ENCODE data around the gene SSX2IP.
"Not testable (repeated sequence)": the region's sequence is repeated elsewhere in the genome, so short reads cannot be mapped to it uniquely, and the experiment has no call there.

The SSX2IP gene, protein sequence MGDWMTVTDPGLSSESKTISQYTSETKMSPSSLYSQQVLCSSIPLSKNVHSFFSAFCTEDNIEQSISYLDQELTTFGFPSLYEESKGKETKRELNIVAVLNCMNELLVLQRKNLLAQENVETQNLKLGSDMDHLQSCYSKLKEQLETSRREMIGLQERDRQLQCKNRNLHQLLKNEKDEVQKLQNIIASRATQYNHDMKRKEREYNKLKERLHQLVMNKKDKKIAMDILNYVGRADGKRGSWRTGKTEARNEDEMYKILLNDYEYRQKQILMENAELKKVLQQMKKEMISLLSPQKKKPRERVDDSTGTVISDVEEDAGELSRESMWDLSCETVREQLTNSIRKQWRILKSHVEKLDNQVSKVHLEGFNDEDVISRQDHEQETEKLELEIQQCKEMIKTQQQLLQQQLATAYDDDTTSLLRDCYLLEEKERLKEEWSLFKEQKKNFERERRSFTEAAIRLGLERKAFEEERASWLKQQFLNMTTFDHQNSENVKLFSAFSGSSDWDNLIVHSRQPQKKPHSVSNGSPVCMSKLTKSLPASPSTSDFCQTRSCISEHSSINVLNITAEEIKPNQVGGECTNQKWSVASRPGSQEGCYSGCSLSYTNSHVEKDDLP

DNA sequence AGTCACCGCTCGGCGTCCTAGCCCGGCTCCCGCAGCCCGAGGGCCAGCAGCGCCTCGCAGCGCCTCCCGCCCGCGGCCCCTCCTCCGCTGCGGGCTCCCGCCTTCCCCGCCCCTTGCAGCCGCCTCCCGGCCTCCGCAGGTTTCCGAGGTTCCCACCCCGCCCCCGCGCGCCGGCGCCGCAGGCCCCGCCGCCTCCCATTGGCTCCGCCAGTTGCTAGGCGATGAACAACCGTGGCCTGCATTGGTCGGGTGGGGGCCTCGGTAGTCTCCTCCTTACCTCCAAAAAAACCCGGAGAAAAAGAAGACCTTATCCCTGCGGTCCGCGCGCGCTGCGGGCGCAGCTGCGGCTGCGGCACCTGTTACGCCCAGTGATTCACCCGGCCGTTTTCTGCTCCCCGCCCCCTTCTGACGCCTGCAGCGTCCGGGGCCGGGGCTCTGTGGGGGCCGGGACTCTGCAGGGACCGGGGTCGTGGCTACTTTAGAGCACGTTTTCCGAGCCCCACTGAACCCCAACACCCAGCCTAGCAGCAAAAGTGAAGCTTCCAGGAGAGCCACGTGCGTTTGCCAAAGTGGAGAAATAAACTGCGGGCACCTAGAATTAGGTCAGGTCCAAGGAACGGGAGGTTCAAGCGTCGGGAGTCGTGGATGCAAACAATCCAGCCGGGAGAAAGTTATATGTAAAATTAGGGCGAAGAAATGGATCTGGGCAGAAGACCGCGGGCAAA, at the start of gene SSX2IP:
Gene SSX2IP, minus strand, starts transcription at position 65 of the 725 bp plus-strand sequence. CDS start 19,242 bp downstream, outside the sequence.
- peak; percentile 99 to 100 for DNase-seq (ENCODE audit: low read depth in 2 of 2)

DNA sequence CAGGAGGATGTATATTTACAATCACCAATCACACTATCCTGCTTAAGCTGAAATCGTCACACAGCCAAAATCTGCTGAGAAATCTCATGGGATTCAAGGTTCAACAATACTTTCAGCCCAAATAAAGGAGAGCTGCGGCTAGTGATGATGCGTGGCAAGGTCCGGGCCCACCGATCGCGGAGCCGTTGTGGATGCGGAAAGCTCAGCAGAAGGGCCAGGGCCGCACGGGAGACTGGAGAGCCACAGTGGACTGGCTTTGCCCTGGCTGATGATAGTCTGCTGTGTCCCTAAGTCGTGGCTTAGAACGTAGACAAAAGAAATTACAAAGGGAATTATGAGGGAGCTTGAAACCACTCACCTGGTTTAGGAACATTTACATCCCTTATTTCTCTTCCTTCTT, 48.0 kb upstream of the SSX2IP start:
- no peak for DNase-seq (ENCODE audit: low read depth in 2 of 2)

DNA sequence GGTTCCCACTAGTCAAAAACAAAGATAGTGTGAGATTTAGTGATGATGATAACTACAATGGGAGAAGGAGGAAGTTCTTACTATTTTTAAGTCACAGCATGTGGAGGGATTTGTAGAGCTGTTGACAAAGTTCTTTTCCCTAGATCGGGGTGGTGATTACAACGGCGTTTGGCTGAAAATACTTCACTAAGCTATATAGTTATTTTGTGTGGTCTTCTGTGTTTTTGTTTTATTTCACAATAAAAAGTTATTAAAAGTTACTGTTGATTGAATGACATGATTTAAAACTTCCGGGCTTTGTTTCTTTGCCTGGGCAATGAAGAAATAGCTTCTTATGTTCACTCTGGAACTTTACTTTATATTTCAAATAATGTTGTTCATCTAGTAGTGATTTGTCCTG, 47.3 kb upstream of the SSX2IP start:
- no peak for DNase-seq (ENCODE audit: low read depth in 2 of 2)

DNA sequence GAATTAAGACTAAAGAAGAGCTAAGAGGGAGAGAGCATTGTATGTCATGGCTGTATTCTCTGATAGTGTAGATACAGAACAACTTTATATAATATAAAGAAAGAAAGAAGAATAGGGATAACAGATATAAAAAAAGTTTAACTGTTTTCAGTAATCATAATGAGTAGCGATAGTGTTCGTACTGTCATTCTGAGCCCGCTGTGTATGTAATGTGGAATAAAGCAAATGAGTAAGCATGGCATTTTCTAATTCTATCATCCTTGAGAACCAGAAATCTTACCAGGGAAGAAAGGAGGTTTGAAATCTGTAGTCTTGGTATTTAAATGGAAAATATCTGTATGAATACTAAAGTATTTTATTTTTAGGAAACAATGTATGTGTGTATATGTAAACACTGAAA, 46.7 kb upstream of the SSX2IP start:
- DNase-seq (ENCODE audit: low read depth in 2 of 2): no peak

DNA sequence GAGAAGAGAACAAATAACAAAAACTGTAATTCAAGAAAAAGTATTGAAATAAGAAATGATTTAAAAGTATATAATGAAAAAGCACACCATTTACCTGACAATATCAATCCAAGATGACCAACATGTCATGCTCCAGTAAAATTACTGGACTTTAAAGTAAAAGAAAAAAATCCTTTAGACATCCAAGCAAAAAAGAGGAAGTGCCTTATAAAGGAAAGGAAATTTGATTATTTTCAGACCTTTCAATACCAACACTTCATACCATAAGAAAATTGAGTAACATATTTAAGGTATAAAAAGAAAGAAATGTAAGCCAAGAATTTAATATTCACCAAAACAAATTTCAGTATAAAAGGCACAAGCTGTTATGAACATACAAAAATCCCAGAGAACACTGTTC, 46.2 kb upstream of the SSX2IP start:
- DNase-seq (ENCODE audit: low read depth in 2 of 2): no peak

DNA sequence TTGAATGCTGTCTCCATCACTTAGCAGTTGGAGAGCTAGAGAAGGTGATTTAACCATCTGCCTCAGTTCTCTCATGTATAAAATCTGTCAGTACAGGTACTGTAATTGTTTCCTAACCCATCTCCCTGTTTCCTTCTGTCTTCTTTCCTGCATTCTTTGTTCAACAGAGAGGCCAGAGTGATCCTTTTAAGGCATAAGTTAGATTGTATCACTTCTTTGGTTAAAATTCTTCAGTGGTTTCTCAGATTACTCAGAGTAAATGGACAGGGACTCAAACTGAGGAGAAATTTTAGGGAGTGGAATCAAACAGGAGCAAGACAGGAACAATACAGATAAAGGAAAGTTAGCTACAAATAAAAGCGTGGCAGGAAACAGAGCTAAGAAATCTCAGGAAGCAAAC, 45.2 kb upstream of the SSX2IP start:
- no peak for DNase-seq (ENCODE audit: low read depth in 2 of 2)

DNA sequence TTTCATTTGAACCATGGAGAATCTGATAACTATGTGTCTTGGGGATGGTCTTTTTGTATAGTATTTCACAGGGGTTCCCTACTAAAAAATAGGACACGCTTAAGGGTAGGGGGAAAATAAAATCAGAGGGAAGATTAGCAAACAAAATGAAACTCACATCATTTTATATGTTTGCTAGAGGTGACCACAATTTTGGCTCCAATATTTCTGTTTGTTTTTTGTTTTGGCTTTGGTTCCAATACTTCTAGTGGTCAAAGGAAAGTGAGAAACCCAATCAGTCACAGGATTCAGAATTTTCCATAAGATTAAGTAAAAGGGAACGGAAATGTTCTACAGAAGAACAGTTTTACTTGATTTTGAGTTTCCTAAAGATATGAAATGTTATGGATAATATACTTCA, 42.3 kb upstream of the SSX2IP start:
- DNase-seq (ENCODE audit: low read depth in 2 of 2): no peak

DNA sequence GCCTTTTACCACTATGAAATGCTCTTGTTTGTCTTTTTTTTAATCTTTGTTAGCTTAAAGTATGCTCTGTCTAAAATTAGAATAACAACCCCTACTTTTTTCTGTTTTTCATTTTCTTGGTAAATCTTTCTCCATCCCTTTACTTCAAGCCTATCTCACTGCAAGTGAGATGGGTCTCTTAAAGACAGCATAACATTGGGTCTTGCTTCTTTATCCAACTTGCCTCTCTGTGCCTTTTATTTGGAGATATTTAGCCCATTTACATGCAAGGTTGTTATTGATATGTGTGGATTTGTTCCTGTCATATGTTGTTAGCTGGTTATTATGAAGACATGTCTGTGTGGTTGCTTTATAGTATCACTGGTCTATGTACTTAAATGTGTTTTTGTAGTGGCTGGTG, 41.3 kb upstream of the SSX2IP start:
- no peak for DNase-seq (ENCODE audit: low read depth in 2 of 2)

DNA sequence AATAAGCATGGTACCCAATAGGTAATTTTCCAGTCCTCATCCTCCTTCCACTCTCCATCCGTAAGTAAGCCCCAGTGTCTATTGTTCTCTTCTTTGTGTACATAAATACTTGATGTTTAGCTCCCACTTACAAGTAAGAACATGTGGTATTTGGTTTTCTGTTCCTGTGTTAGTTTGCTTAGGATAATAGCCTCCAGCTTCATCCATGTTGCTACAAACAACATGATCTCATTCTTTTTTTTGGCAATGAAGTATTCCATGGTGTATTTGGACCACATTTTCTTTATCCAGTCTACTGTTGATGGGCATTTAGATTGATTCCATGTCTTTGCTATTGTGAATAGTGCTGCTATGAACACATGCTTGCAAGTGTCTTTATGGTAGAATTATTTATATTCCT, 37.5 kb upstream of the SSX2IP start:
- not testable (repeated sequence) for DNase-seq (ENCODE audit: low read depth in 2 of 2)

DNA sequence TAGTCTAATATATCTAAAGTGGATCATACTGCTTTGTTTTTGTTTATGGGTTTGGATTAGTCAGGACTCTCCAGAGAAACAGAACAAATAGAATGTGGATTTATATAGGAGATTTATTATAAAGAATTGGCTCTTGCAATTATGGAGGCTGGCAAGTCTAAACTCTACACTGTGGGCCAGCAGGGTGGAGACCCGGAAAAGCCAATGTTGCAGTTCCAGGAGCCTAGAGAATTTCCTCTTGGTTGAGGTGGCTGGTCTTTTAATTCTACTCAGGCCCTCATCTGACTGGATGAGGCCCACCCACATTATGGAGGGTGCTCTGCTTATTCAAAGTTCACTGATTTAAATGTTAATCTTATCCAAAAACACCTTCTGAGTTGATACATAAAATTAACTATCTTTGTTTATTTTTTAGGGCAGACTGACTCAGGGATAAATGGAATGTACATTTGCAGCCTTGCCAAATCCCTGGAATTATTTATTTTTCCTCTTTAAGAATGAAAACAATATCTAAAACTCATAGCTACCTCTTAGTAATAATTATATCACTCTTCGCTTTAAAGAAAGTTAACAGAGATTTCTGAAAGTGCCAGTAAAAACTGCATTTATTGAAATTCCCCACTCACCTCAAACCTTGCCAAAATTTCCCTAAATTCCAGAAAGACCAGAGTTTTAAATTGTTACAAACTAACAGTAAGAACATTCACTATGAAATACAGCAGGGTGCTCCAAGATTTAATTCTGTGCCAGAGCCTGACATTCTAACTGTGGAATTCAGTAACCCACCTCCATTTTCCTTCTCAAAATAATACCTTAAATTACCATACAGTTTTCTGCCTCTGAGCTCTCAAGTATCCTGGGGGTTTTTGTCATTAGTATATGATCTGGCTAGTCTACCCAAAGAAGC, 36.6 kb upstream of the SSX2IP start:
- no peak for DNase-seq (ENCODE audit: low read depth in 2 of 2)

DNA sequence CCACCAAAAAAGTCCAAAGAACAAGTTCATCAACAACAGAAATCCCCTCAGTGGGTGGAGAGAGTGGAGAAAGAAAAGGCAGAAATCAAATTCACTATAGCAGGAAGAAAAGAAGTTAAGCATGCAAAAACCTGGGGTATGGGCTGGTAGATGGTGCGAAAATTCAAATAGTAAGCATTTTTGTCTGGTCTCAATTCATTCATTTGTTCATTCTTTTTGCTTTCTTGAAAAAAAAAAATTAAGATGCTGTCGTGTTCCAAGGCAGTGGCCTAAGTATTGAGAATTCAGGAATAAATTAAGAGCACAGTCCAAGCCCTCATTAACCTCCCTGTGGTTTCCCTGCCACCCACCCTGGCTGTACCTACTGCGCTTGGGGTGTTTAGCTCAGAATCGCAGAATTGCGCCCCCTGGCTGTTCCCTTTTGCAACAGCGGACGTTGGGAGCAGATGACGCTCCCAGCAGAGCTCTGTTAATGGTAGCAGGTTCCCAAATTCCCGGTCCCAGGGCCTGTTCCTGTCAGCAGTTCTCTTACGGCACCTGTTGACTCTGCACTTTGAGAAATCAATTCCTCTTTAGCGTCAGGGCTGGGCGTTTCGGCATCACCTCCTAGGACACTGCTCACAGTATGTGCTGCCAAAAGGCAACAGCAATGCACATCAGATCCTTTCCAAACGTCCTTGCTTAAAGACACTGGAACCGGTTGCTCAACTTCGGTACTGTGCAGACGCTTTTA, 34.0 kb upstream of the SSX2IP start:
- peak; percentile 32 to 43 for DNase-seq (ENCODE audit: low read depth in 2 of 2)

DNA sequence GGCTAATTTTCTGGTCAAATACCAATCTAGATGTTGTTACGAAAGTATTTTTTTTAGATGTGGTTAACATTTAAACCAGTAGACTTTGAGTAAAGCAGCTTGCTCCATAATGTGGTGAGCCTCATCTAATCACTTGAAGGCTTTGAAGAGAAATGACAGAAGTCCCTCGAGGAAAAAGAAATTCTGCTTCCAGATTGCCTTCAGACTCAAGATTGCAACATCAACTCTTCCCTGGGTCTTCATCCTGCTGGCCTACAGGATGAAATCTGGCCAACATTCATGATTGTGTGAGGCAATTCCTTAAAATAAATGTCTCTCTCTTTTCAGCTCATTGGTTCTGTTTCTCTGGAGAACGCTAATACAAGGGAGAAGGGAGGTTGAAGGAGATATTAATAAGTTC, 32.5 kb upstream of the SSX2IP start:
- no peak for DNase-seq (ENCODE audit: low read depth in 2 of 2)

DNA sequence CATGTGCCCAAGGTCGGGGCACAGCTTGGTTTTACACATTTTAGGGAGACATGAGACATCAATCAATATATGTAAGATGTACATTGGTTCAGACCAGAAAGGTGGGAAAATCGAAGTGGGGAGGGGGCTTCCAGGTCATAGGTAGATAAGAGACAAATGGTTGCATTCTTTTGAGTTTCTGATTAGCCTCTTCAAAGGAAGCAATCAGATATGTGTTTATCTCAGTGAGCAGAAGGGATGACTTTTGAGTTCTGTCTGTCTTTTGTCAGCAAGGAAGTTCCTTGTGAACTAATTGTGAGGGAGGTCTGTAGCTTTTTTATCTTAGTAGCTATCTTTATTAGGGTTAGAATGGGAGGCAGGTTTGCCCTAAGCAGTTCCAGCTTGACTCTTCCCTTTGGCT, 31.6 kb upstream of the SSX2IP start:
- not testable (repeated sequence) for DNase-seq (ENCODE audit: low read depth in 2 of 2)

DNA sequence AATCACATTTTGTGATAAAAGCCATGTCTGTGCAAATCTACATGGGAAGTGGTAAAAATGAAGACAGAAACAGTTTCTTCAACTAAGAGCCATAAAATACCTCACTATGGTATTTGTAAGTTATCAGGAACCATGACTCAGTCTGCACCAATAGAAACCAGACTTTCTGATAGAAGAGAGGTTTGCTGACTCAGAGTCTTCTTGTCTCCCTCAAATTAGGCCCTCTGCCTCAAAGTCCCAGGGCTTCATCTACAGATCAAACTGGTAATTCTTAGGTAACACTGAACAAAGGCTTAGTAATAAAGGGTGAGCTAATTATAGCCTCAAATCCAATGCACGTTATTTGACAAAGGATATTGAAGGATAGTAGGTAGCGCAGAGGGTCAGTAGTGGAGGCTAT, 30.9 kb upstream of the SSX2IP start:
- no peak for DNase-seq (ENCODE audit: low read depth in 2 of 2)

DNA sequence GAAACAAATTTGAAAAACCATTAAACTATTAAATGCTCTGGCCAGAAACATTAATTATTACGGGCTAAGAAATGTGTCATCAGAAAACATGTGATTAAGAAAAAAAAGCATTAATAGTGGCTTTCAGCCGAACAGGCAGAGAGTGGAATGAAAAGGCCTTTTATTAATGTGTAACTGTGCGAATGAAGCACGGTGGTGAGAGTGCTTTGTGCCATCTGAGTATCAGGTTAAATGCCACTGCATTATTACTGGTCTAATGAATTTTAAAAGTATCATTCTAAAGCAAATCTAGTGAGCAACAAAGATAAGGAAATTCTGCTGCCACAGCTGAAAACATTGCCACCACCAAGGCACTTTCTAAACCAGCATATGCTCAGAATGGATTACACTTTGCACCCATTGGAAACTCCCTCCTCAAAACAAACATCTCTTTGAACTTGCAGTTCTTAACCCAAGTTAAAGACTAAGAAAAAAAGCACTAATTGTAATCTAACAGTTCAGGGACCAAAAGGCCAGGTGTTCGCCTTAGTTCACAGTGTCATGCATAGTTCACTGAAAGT, 30.0 kb upstream of the SSX2IP start:
- DNase-seq (ENCODE audit: low read depth in 2 of 2): no peak

DNA sequence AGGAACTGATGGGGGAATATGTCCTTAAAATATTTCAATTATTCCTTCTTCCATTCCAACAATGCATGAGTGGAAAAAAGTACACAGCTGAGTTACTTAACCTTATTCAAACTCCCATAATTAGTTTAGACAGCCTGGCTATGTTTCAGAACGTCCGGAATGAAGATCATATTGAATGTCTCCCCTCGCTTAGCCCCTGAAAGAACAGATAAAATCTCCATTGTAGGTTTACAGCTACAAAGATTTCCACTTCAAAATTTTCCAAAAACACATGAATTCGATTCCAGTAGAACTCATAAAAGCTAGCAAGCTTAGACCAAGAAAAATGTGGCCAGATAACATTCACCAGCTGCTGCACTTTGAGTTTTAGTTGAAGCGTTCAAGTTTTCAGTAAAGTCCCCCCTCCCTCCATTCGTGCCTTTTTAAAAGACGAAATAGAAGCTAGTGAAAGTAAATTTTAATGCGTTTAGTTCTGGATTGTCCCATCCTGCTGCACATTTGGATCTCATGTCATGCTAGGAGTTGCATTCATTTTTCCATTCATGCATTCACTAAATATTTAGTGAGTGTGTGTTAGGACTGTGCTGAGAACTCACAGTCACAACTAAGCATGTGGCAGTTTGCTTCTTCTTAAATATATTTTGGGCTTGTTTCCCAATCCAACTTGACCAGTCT, 29.4 kb upstream of the SSX2IP start:
- no peak for DNase-seq (ENCODE audit: low read depth in 2 of 2)

DNA sequence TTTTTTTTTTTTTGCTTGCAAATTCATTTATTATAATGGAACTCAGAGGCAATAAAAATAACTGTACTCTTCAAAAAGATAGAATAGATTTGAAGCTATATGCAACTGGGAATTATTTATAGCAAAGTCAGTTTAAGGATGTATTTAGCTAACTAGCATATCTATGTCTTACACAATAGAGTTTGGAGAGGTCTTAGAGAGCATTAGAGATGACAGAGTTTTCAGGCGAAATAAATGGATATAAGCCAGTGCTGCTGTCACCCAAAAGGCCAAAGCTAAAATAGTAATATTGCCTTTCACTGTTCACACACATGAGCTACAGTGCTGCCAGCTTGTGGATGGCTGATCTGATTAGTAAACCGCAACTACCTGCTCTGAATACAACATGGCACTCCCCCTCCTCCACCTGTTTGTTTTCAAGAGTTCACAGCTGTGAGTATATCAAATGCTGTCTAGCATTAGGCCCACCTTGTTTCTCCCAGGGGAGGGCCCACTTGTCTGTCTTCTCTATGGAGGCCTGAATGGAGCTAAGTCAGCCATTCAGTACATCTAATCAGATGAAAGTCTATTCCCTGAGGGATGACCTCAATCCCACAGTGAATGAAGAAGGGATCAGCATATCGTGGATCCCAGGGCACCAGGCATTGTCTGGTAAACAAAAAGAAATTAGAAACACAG, 25.2 kb upstream of the SSX2IP start:
- no peak for DNase-seq (ENCODE audit: low read depth in 2 of 2)

DNA sequence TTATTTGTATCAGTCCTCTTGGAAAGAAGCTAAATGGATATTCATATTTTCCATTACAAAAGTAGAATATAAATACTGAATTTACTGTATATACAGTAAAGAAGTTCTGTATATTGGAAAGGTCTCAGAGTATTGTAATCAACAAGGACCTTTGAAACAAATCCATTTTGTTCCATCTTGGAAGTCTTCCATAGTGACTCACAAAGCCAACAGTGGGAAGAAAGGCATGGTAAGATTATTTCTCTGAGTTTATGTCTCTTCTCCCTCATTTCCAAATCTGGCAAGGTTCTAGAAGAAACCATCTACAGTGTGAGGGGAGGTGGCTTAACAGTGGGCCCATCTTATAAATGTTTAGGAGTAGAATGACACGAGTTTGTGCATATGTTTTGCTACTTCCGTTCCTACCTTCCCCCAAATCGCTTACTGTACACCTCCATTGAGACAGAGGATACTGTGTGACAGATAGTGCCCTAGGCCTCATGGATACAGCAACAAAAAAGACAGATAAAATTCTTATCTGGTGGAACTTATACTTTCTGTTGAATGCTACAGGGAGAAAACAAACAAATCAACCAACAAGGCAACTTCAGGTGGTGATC, 22.1 kb upstream of the SSX2IP start:
- DNase-seq (ENCODE audit: low read depth in 2 of 2): no peak

DNA sequence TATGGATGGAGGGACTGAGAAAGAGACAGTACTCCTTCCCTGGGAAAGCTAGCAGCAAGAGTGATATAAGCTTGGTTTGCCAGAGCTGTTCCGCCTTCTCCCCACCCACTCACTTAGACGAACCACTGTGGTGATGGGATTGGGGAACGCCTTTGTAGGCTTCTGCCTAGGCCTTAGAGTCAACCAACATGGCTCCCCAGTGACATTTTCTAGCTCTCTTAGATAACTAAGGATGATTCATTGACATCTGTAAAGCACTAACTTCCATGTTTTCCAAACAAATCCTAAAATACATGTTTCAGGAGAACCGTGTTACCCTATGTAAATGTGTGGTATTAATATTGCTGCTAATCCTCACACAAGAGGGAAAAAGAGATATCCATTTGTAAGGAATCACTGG, 21.6 kb upstream of the SSX2IP start:
- no peak for DNase-seq (ENCODE audit: low read depth in 2 of 2)
